CD8-positive, alpha-beta memory T cell (primary cell): Measurements from ENCODE around the gene SMIM12. TPM values are rescaled to one million over a fixed set of nuclear protein-coding genes. Genes with fewer than 3 reads are reported as not detected.

Experiments
- CTCF ChIA-PET: fragments of 350-600 bp; sonication (Branson Sonifier 250); formaldehyde crosslinking; loops from one replicate; lab custom pipeline; 2021; ENCODE audit warnings: antibody characterized with exemption; lab: Charles Lee
- POLR2A ChIA-PET: fragments of 350-600 bp; sonication (Branson Sonifier 250); formaldehyde crosslinking; loops from one replicate; lab custom pipeline; 2021; ENCODE audit warnings: antibody characterized with exemption; lab: Charles Lee
- DNase-seq, 5 donors: peaks; one replicate each; pipeline versions ENCODE4 v3.0.0 to v3.0.0-alpha.2; 2020 to 2022; ENCODE audit warnings: mixed read lengths in 1 of 5
- H3K27ac ChIP-seq: one replicate; pipeline ENCODE4 v1.7.0; 2013; ENCODE audit warnings: low read depth, mild to moderate bottlenecking, low read length, moderate library complexity
- H3K27me3 ChIP-seq: 2 replicates; pipeline ENCODE4 v1.7.0; 2013; ENCODE audit warnings: low read length, mild to moderate bottlenecking; ENCODE audit not compliant: insufficient read depth, poor library complexity, severe bottlenecking
- H3K36me3 ChIP-seq: 2 replicates; pipeline ENCODE4 v1.7.0; 2013; ENCODE audit warnings: mild to moderate bottlenecking, low read length, moderate library complexity; ENCODE audit not compliant: insufficient read depth
- H3K4me1 ChIP-seq: 2 replicates; pipeline ENCODE4 v1.7.0; 2013; ENCODE audit warnings: mild to moderate bottlenecking, low read length, moderate library complexity; ENCODE audit not compliant: insufficient read depth
- H3K4me3 ChIP-seq: 2 replicates; pipeline ENCODE4 v1.7.0; 2013; ENCODE audit warnings: mild to moderate bottlenecking, low read length
- H3K9me3 ChIP-seq: 2 replicates; pipeline ENCODE4 v1.7.0; 2013; ENCODE audit warnings: mild to moderate bottlenecking, low read length
- H3K27ac Mint-ChIP-seq, 8 donors: one replicate each; pipeline ENCODE4 v1.8.0; 2020 to 2021; ENCODE audit warnings: mixed read lengths in 8 of 8, mild to moderate bottlenecking in 6 of 8, inconsistent platforms in 3 of 8, moderate library complexity in 3 of 8
- H3K27me3 Mint-ChIP-seq, 2 donors: one replicate each; pipeline ENCODE4 v1.8.0; 2020 to 2021; ENCODE audit warnings: mixed read lengths in 2 of 2, mild to moderate bottlenecking in 1 of 2, moderate library complexity in 1 of 2
- H3K36me3 Mint-ChIP-seq, 3 donors: one replicate each; pipeline ENCODE4 v1.8.0; 2020 to 2021; ENCODE audit warnings: mixed read lengths in 3 of 3, inconsistent platforms in 1 of 3, mild to moderate bottlenecking in 1 of 3
- H3K4me1 Mint-ChIP-seq, 3 donors: one replicate each; pipeline ENCODE4 v1.8.0; 2020 to 2021; ENCODE audit warnings: mixed read lengths in 3 of 3, inconsistent platforms in 1 of 3, mild to moderate bottlenecking in 1 of 3
- H3K4me3 Mint-ChIP-seq, 7 donors: one replicate each; pipeline ENCODE4 v1.8.0; 2020 to 2021; ENCODE audit warnings: mixed read lengths in 7 of 7, mild to moderate bottlenecking in 6 of 7, moderate library complexity in 4 of 7, inconsistent platforms in 2 of 7
- H3K9me3 Mint-ChIP-seq, 5 donors: one replicate each; pipeline ENCODE4 v1.8.0; 2020 to 2022; ENCODE audit warnings: mixed read lengths in 5 of 5, mild to moderate bottlenecking in 3 of 5, moderate library complexity in 2 of 5, inconsistent platforms in 1 of 5
- polyA plus RNA-seq: library from polyadenylated mRNA; unstranded; fragments of 300-500 nt; fragmentation: Illumina TruSeq; gene quantifications from one replicate; pipeline ENCODE4 v1.2.3, GENCODE V29; 2021
- total RNA-seq, 2 experiments: library from RNA; stranded (reverse); gene quantifications; one replicate each; pipeline ENCODE4 v1.2.3, GENCODE V29; 2021

Gene SMIM12
- total and polyA plus RNA-seq, 3 experiments from 2014 or later: 76.3 to 92.7 (median 79.1) TPM

DNA sequence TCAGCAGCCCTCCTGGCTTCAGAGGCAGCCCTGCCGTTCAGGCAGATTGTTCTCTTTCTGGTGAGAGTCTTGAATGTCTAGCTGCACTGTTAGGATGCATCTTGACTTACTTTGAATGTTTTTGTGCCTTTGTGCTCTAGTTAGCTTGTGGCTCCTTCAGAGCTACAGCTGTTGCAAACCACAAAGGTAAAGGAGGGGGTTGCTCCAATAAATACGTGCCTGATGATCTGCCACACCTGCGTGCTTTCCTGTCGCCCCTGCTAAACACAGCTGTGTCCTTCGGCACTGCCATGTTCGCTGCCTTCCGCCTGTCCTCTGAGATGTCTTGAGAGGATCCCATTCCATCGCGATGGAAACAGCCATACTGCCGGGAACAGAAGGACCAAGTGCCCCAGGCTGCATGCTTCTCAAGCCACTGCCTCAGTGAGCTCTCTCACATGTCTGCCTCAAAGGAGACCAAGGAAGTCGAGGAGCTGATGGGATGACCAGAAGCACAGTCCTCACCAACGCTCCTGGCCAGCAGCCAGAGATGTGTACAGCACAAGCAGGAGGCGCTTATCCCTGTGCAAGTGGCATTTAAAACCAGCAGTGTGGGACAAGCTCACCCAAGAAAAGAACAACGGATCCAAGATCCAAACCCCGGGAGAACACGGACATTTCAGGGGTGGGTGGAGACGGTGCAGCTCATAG lies 12.0 kb upstream of the SMIM12 start:
- CTCF ChIA-PET: interaction anchor here (1.9 to 10.2 kb wide), 2 partner anchors 12 to 17 kb away, joined by 8 to 87 read pairs; partner anchors contain the start of gene SMIM12
- POLR2A ChIA-PET: no interaction called here
- H3K36me3 Mint-ChIP-seq: peaks cover 0 to 12% (median 4%) of the 10 kb centered on the region in 3 donors
- H3K27ac Mint-ChIP-seq: peak overlapping the region in 3 of 8 donors; percentile 4 to 48 (median 9)
- peak in 1 of 5 donors; percentile 30 for DNase-seq
- H3K9me3 Mint-ChIP-seq: no peaks in the 10 kb centered on the region
- H3K4me1 Mint-ChIP-seq: peaks cover 11 to 19% (median 16%) of the 10 kb centered on the region in 3 donors
- peaks cover 36 to 53% of the 10 kb centered on the region in 2 donors for H3K27me3 Mint-ChIP-seq
- H3K36me3 ChIP-seq: no peaks in the 10 kb centered on the region
- peaks cover 15% of the 10 kb centered on the region for H3K27me3 ChIP-seq
- peak overlapping the region in 1 of 7 donors; percentile 43 for H3K4me3 Mint-ChIP-seq
- H3K4me1 ChIP-seq: peaks cover 7% of the 10 kb centered on the region
- no peak overlapping the region for H3K27ac ChIP-seq
- no peak overlapping the region for H3K4me3 ChIP-seq
- no peaks in the 10 kb centered on the region for H3K9me3 ChIP-seq

DNA sequence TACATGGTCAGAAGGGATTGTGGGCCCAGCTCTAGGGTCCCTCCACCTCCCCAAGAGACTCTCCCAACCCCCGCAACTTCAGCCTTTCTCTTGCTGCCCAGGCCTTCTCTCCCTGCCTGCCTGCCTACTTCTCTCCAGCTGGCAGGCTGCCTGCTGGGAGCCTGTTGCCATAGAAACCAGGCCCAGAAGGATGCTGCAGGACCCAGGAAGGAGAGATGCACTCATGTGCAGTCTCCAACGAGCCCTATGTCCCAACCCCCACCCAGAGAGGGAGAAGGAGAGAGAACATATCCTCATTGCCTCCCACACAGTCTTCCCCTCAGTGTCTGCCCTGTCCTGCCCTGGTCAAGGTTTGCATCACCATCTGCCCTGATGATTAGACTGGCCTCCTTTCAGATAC lies 10.8 kb upstream of the SMIM12 start:
- Mint-ChIP-seq H3K4me1 (peaks cover 11 to 25% (median 16%) of the 10 kb centered on the region in 3 donors), H3K9me3 (no peaks in the 10 kb centered on the region), H3K27ac (peak overlapping the region in 1 of 8 donors; percentile 9), H3K4me3 (peak overlapping the region in 1 of 7 donors; percentile 51), H3K27me3 (peaks cover 29 to 41% of the 10 kb centered on the region in 2 donors), H3K36me3 (peaks cover 1 to 12% (median 2%) of the 10 kb centered on the region in 3 donors)
- ChIA-PET CTCF (interaction anchor here (1.9 to 10.2 kb wide), 2 partner anchors 11 to 16 kb away, joined by 8 to 87 read pairs; partner anchors contain the start of gene SMIM12), POLR2A (no interaction called here)
- no peak for DNase-seq
- Histone ChIP-seq H3K4me1 (peaks cover 8% of the 10 kb centered on the region), H3K9me3 (no peaks in the 10 kb centered on the region), H3K27me3 (peaks cover 8% of the 10 kb centered on the region), H3K36me3 (no peaks in the 10 kb centered on the region), H3K27ac (no peak overlapping the region), H3K4me3 (no peak overlapping the region)

DNA sequence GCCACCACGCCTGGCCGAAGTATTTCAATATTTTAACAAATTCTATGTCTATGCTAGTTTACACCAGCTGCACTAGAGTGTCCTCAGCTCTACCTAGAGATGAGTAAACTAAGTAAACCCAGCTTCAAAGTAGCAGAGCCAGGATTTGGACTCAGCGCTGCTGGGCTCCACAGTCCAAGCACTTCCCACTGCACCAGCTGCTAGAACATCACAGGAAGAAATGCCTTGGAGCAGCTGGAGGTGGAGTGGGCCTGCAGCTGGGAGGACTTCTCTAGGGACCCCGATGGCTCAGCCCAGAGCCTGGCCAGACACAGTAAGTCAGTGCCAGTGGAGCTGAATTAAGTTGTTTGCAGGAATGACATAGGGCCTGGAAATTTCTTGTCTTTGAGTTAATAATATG lies 10.2 kb upstream of the SMIM12 start:
- Mint-ChIP-seq H3K4me3 (no peak overlapping the region), H3K4me1 (peaks cover 13 to 29% (median 19%) of the 10 kb centered on the region in 3 donors), H3K9me3 (no peaks in the 10 kb centered on the region), H3K27me3 (peaks cover 24 to 35% of the 10 kb centered on the region in 2 donors), H3K36me3 (peaks cover 1 to 12% (median 2%) of the 10 kb centered on the region in 3 donors), H3K27ac (no peak overlapping the region)
- Histone ChIP-seq H3K4me3 (no peak overlapping the region), H3K4me1 (peaks cover 14% of the 10 kb centered on the region), H3K27me3 (peaks cover 8% of the 10 kb centered on the region), H3K27ac (no peak overlapping the region), H3K9me3 (no peaks in the 10 kb centered on the region), H3K36me3 (no peaks in the 10 kb centered on the region)
- ChIA-PET CTCF (interaction anchor here (10.2 kb wide), 1 partner anchor 15 kb away, joined by 87 read pairs; no protein-coding TSS in a partner anchor), POLR2A (no interaction called here)
- no peak for DNase-seq

DNA sequence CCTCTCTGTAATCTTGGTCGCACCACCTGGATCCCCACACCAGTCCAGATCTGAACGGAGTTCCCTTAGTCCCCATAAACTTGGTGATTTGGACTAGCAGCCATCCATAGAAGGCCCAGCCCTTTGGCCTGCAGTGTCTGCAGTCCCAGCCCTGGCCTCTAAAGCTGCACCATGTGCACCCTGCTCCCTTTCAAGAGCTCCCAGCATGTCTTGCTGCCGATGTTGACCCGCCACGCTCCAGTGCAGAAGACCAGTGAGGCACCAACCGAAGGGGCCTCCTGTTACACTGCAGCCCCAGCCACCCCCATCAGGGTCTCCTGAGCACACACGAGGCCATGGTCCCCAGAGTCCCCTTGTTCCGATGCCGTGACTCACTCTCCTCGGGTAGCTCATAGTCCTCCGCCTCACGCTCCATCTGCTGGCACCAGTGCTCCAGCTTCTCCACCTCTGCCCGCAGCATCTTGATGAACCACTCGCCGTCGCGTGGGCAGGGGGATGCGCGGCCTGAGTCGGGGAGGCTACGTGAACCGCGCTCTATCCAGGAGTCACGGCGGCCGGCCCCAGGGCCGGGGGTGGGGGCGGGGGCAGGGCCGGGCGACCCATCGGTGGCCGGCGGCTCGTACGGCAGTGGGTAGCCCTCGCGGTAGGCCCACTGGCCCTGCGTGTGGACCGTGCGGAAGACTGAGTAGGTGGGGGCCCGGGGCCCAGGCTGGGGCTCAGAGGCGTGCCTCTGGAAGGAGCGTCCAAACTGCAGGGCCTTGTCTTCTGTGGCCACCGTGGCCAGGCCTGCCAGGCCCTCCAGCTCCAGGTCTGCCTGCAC lies 8.9 kb upstream of the SMIM12 start:
- POLR2A ChIA-PET: interaction anchor here (0.5 kb wide), 1 partner anchor 1582 kb away, joined by 3 read pairs; the partner anchor contains the start of gene OSCP1
- Histone ChIP-seq H3K27me3 (peaks cover 6% of the 10 kb centered on the region), H3K4me3 (no peak overlapping the region), H3K9me3 (no peaks in the 10 kb centered on the region), H3K36me3 (no peaks in the 10 kb centered on the region), H3K27ac (no peak overlapping the region), H3K4me1 (peaks cover 27% of the 10 kb centered on the region)
- no peaks in the 10 kb centered on the region for H3K9me3 Mint-ChIP-seq
- H3K36me3 Mint-ChIP-seq: peaks cover 1 to 7% (median 2%) of the 10 kb centered on the region in 3 donors
- H3K27ac Mint-ChIP-seq: peak overlapping the region in 2 of 8 donors; percentile 15 to 65
- peaks cover 17 to 24% of the 10 kb centered on the region in 2 donors for H3K27me3 Mint-ChIP-seq
- H3K4me3 Mint-ChIP-seq: peak overlapping the region in 6 of 7 donors; percentile 40 to 67 (median 54)
- DNase-seq: no peak
- CTCF ChIA-PET: interaction anchor here (1.8 to 10.2 kb wide), 2 partner anchors 9 to 14 kb away, joined by 10 to 87 read pairs; partner anchors contain the start of gene SMIM12
- peaks cover 26 to 42% (median 32%) of the 10 kb centered on the region in 3 donors for H3K4me1 Mint-ChIP-seq

DNA sequence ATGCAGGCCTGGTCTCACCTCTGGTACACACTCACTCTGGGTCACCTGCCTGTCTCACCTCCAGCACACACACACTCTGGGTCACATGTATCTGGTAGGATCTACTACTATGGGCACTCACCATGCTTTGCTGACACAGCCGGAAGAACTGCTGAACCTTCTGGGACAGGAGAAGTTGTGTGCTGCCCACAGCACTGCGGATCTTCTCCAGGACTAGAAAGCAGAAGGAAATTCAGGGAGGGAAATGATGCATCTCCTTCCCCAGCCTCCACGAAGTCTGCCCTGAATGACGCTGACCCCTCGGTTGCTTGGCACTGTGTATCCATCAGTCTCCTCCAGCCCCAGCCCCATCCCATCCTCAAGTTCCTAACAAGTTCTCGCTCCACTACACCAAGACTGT lies 7.9 kb upstream of the SMIM12 start:
- Histone ChIP-seq H3K4me3 (no peak overlapping the region), H3K9me3 (no peaks in the 10 kb centered on the region), H3K27ac (no peak overlapping the region), H3K27me3 (no peaks in the 10 kb centered on the region), H3K36me3 (no peaks in the 10 kb centered on the region), H3K4me1 (peaks cover 36% of the 10 kb centered on the region)
- Mint-ChIP-seq H3K4me3 (peak overlapping the region; percentile 40 to 67 (median 62)), H3K36me3 (peaks cover 1 to 7% (median 2%) of the 10 kb centered on the region in 3 donors), H3K27me3 (peaks cover 13 to 14% of the 10 kb centered on the region in 2 donors), H3K27ac (peak overlapping the region in 6 of 8 donors; percentile 12 to 79 (median 38)), H3K4me1 (peaks cover 36 to 52% (median 43%) of the 10 kb centered on the region in 3 donors), H3K9me3 (no peaks in the 10 kb centered on the region)
- ChIA-PET CTCF (interaction anchor here (1.5 to 10.2 kb wide), 5 partner anchors 13 to 118 kb away, joined by 4 to 87 read pairs (median 8); partner anchors contain the start of gene TMEM35B), POLR2A (no interaction called here)
- DNase-seq: no peak

DNA sequence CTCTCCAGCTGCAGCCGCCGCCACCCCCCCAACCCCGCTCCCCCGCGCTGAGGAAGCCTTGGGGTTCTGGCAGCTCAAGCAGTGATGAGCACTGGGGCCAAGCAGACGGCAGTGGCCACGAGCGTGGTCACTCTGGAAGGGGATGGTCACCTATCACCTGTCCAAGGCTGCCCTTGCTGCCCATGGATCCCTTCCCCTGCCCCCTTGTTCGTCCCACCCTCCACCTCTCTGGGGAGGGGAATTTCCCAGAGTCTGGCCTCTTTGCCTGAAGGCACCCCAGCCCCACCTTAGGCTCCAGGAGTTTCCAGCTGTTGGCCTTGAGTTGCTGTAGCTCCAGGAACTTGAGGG lies 7.2 kb upstream of the SMIM12 start:
- Histone ChIP-seq H3K27me3 (no peaks in the 10 kb centered on the region), H3K36me3 (no peaks in the 10 kb centered on the region), H3K27ac (peak overlapping the region; percentile 61), H3K4me3 (peak overlapping the region; percentile 71), H3K9me3 (no peaks in the 10 kb centered on the region), H3K4me1 (peaks cover 36% of the 10 kb centered on the region)
- Mint-ChIP-seq H3K27me3 (peaks cover 7% of the 10 kb centered on the region in 2 donors), H3K36me3 (peaks cover 1 to 7% (median 2%) of the 10 kb centered on the region in 3 donors), H3K27ac (peak overlapping the region in 6 of 8 donors; percentile 71 to 94 (median 89)), H3K4me1 (peaks cover 37 to 55% (median 44%) of the 10 kb centered on the region in 3 donors), H3K9me3 (no peaks in the 10 kb centered on the region), H3K4me3 (peak overlapping the region; percentile 29 to 94 (median 88))
- CTCF ChIA-PET: interaction anchor here (0.8 to 10.2 kb wide), 14 partner anchors 8 to 131 kb away, joined by 3 to 87 read pairs (median 5); partner anchors contain the start of gene TMEM35B
- DNase-seq: no peak
- POLR2A ChIA-PET: interaction anchor here (1.0 kb wide), 1 partner anchor 14 kb away, joined by 4 read pairs; no protein-coding TSS in a partner anchor

DNA sequence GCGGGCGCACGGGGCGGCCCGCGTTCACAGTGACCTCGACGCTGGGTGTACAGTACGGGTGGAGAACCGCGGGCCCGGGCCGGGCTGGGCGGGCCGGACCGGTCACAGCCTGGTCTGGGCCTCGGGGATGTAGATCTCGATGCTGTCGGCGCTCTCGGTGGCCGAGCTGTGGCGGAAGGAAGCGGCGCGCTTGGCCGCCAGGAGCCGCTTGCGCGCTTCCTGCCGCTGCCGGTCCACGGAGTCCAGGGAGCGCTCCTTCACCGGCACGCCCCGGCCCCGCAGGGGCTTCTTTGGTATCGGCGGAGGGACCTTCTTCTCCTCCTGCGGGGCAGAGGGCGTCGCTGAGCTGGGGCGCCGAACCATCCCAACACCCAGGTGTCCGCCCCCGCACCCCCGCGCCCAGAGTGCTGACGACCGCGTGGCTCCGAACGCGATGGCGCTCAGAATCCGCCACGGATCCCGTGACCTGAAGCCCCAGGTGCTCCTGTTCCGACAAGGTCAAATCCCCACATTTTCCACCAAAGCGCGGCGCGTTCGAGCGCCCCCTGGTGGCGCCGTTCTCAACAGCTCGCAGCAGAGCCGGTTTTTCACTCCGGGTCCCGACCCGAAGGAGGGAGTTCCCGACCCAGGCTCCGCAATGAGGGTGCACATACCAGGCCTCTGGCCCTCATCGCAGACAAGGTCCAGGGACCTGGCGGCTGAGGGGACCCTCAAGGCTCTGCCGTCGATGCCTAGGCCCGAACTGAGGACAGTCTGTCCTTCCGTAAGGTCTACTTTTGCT lies 6.6 kb upstream of the SMIM12 start:
- H3K27me3 ChIP-seq: no peaks in the 10 kb centered on the region
- peak overlapping the region; percentile 61 for H3K27ac ChIP-seq
- Mint-ChIP-seq H3K9me3 (no peaks in the 10 kb centered on the region), H3K27me3 (peaks cover 1 to 3% of the 10 kb centered on the region in 2 donors), H3K4me1 (peaks cover 35 to 54% (median 43%) of the 10 kb centered on the region in 3 donors), H3K36me3 (peaks cover 1 to 6% (median 2%) of the 10 kb centered on the region in 3 donors), H3K4me3 (peak overlapping the region; percentile 85 to 94 (median 88)), H3K27ac (peak overlapping the region; percentile 71 to 99 (median 89))
- no peaks in the 10 kb centered on the region for H3K9me3 ChIP-seq
- peaks cover 36% of the 10 kb centered on the region for H3K4me1 ChIP-seq
- peak; percentile 86 to 92 (median 91) for DNase-seq
- H3K36me3 ChIP-seq: no peaks in the 10 kb centered on the region
- ChIA-PET POLR2A (interaction anchor here (1.0 kb wide), 1 partner anchor 13 kb away, joined by 4 read pairs; no protein-coding TSS in a partner anchor), CTCF (interaction anchor here (0.8 to 10.2 kb wide), 14 partner anchors 8 to 132 kb away, joined by 3 to 87 read pairs (median 5); partner anchors contain the start of gene TMEM35B)
- peak overlapping the region; percentile 71 for H3K4me3 ChIP-seq
